ENCODE data around the gene TAPBP.
"Not testable (repeated sequence)": the region's sequence is repeated elsewhere in the genome, so short reads cannot be mapped to it uniquely, and the experiment has no call there.

- TF ChIP-seq POLR2A (IDR thresholded peaks at IDR 0.05), result not testable (repeated sequence)
- TF ChIP-seq, protein P1, sequence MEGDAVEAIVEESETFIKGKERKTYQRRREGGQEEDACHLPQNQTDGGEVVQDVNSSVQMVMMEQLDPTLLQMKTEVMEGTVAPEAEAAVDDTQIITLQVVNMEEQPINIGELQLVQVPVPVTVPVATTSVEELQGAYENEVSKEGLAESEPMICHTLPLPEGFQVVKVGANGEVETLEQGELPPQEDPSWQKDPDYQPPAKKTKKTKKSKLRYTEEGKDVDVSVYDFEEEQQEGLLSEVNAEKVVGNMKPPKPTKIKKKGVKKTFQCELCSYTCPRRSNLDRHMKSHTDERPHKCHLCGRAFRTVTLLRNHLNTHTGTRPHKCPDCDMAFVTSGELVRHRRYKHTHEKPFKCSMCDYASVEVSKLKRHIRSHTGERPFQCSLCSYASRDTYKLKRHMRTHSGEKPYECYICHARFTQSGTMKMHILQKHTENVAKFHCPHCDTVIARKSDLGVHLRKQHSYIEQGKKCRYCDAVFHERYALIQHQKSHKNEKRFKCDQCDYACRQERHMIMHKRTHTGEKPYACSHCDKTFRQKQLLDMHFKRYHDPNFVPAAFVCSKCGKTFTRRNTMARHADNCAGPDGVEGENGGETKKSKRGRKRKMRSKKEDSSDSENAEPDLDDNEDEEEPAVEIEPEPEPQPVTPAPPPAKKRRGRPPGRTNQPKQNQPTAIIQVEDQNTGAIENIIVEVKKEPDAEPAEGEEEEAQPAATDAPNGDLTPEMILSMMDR (IDR thresholded peaks at IDR 0.05), result not testable (repeated sequence)
Measured at GRCh38 chr6:33357160-33357871, 43.4 kb upstream of the TAPBP start.

All from testis (tissue), 2 donors.